GM20000 (cell line): ENCODE measurements around the gene SCRN1.

Experiments
- DNase-seq: peaks from one replicate; pipeline ENCODE4 v3.0.0; 2012; ENCODE audit warnings: low spot score
- CTCF ChIP-seq: IDR thresholded peaks from 2 replicates; pipeline ENCODE4 v1.5.1; 2012; ENCODE audit warnings: mild to moderate bottlenecking, control low read depth; ENCODE audit errors: extremely low read depth, missing control alignments

SCRN1 gene

GRCh38 chr7:29926216-29926615 lies 63.4 kb downstream of the SCRN1 start:
- DNase-seq, result no peak
- TF ChIP-seq CTCF, result no peak

DNA sequence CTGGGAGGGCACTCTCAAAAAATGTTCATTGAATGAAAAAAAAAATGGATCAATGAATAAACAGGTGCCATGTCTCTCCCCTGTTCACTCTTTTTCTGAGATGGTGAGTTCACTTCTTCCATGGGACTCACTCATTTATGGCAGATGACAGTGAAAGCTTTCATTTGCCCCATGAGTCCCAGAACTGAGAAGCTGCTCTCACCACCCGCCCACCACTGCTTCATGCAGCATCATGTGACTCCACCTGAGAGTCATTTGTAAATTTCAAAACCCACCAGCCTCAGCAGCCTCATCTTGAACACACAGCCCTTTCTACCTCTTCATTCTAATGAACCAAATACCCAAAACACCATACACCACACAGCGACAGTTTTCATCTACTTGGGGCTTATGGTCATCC lies 64.9 kb downstream of the SCRN1 start:
- DNase-seq, result no peak
- no peak for TF ChIP-seq CTCF

- TF ChIP-seq CTCF, result no peak
- no peak for DNase-seq
Measured at GRCh38 chr7:29924006-29924405, 65.6 kb downstream of the SCRN1 start.

DNA sequence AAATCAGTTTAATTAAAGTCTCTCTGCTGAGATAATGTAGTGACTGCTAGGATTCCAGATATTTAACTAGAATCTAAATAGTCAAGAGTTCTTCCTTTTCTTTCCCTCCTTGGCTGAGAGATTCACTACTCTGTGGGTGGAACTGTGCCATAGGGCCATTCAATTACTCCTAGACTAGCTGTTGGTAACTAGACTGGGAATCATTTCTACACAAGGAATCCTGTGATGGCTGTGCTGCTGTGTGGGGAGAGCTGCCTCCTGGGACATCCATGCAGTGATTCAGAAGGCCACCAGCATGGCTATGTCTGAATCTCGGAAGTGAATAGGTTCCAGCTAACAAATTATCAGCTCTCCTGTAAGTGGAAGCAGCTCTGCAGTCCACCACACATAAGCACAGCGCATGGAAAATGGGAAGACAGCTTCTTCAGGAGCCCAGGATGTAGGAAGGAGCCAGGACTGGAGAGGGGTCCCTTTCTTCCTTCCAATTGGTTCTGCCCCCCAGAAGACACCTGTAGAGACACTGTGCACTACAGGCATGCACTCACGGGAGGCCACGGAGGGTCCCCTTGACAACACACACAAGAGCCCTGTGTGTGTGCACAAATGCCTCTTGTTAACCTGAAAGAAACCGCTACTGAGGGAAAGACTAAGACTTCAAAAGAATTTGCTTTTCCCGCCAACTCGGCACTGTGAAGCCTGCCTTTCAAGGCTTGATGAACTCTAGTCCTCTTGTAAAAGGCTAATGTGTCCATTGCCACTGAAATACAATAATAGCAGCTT lies 66.5 kb downstream of the SCRN1 start:
- DNase-seq, result no peak
- no peak for TF ChIP-seq CTCF

GRCh38 chr7:29921404-29922010 lies 68.1 kb downstream of the SCRN1 start:
- peak; percentile 87 for TF ChIP-seq CTCF
- DNase-seq, result peak; percentile 57

DNA sequence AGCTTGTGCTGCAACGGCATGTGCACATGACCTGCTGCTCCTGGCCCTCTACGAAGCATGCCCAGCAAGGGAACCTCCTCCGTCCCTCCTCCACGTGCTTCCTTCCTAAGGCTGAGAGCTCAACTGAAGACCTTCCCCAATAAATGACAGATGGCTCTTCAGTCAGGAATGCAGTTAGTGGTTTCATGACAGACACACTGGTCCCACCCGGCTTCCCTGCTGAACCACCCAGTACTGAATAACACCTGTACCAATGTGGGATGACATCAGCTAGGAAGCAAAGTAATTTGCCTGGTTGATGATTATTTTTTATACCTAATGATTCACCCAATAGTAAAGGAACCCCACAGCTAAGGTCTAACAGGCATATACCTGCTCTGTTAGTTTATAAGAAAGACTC lies 69.1 kb downstream of the SCRN1 start:
- no peak for TF ChIP-seq CTCF
- no peak for DNase-seq

- TF ChIP-seq CTCF, result no peak
- DNase-seq, result no peak
Measured at GRCh38 chr7:29919790-29920189, 69.8 kb downstream of the SCRN1 start.
